GM11168 (cell line): ENCODE measurements around the gene TAF11.
"Not testable (repeated sequence)": the region's sequence is repeated elsewhere in the genome, so short reads cannot be mapped to it uniquely, and the experiment has no call there.

Experiments
- in situ Hi-C: fragments of 300-500 bp; cut with MboI; formaldehyde crosslinking; loops from one replicate; pipeline ENCODE4 v1.12.0; 2022; ENCODE audit warnings: low sequenced_read_pairs; ENCODE audit not compliant: unreplicated experiment

TAF11 gene, protein sequence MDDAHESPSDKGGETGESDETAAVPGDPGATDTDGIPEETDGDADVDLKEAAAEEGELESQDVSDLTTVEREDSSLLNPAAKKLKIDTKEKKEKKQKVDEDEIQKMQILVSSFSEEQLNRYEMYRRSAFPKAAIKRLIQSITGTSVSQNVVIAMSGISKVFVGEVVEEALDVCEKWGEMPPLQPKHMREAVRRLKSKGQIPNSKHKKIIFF

DNA sequence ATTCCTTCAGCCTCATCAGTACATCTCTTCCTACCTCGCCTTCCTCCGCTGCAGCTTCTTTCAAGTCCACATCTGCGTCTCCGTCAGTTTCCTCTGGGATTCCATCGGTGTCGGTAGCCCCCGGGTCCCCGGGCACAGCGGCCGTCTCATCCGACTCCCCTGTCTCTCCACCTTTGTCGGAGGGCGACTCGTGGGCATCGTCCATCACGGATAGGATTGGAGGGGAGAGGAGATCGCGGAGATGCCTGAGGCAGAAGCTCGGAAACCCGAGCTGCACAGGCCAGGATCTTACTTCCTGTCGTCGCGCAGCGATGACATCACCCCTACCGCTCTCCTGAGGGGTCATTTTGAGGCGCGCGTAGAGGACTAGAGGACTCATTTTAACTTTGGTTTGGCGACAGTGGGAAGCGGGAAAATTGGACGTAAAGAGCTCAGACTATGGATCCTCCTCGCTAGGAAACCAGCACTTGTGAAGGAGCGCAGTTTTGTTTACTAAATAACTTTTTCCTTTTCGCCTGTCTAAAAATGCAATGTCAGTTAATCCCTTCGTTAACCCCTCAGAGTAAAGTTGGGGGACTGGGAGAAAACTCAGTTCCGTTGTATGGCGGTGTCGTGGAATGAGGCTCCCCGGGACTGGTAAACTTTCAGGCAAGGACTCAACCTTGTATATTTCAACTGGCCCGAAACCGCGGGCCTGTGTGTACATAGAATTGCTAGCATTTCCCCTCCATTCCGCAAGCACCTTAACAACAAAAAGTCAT lies at the start of gene TAF11:
Gene TAF11, minus strand, starts transcription at position 290 of the 761 bp plus-strand sequence. Its CDS starts 85 bp downstream, at position 205.
- in situ Hi-C loops, result no loop called here

DNA sequence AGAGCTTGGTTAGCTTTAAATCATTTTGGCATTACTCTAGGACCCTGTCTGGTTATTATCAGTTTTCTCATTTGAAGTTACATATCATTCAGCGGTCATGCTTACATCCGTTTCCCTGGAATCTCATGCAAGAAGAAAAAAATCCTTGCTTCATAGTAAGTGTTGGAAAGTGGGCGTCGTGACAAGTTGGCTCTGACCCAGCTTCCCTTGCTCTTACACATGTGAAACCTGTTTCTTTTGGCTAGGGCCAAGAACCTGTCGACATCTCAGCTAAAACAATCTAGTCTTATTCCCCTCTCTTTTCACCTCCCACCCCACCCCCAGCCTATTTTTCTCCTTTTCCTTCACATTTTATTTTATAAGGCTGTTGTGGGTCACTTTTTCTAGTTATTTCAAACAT lies 46.7 kb upstream of the TAF11 start:
- in situ Hi-C loops, result no loop called here

GRCh38 chr6:34932202-34932601 lies 44.4 kb upstream of the TAF11 start:
- in situ Hi-C loops, result not testable (repeated sequence)

GRCh38 chr6:34930221-34930620 lies 42.4 kb upstream of the TAF11 start:
- in situ Hi-C loops, result no loop called here

- in situ Hi-C loops, result no loop called here
These were observed 41.6 kb upstream of the TAF11 start for GRCh38 chr6:34929241-34929978.

DNA sequence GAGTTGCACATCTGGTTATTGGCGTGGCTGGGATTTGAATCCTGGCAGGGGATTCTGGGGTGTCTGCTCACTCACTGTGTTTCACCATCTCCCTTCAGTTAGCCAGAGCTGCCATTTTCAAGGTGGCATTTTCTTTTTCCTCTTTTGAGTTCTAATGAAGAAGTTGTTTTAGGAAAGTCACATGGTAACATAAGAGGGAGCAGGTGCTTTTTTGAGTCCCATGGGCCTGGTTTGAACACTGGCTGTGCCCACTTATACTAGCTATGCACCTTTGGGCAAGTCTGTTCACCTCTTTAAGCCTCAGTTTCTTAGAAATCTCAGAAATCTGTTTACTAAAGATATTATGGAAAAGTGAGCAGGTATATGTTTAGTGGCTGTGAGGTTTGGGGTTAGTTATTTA lies 40.9 kb upstream of the TAF11 start:
- in situ Hi-C loops, result no loop called here

GRCh38 chr6:34928220-34928619 lies 40.4 kb upstream of the TAF11 start:
- in situ Hi-C loops, result no loop called here

DNA sequence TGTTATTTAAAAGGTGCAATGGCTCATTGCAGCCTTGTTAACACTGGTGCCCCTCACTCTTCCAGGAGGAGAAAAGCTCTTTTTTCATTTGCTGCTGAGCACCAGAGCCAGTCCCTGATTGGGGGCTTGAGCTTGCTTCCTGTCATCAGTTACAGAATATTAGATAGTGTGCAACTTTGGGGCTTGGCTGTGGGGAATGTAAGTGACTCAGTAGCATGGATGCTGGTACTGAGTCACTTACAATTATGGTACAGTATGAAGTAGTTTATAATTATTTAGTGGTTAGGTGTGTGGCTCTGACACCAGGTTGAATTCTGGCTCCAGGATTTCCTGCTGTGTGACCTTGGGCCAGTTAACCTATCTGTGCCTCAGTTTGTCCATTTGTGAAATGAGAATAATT lies 38.8 kb upstream of the TAF11 start:
- in situ Hi-C loops, result no loop called here

DNA sequence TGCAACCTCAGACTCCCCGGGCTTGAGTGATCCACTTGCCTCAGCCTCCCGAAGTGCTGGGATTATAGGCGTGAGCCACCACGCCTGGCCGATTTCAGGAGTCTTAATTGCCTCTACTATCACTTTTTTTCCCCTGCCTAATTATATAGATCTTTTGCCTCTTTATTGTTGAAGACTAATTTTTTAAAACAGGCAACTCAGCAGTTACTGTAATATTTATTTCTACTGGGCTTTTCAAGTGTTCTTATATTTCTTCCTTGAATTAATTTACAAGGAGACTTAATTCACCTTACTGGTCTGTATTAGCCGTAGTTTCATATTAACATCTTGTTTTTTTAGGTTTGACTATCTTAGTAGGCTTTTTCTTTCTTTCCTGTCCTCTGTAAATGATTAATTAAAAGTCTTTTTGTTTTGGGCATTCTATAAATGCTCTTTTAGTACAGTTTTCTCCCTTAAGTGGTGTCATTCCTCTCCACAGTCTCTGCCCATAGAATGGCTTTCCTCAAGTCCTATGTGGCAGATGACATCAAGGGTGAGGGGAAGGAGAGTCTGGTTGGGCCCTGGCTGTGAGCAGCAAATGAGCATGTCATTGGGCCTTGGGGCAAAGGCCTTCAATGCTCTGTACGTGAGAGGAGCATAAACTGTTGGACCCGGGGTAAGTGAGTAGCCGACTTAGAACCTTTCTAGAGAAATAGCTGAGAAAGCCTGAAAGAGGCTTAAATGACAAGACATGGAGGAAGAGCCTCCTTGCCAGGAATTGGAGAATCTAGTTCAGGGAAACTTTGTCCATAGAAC lies 37.2 kb upstream of the TAF11 start:
- in situ Hi-C loops, result no loop called here

DNA sequence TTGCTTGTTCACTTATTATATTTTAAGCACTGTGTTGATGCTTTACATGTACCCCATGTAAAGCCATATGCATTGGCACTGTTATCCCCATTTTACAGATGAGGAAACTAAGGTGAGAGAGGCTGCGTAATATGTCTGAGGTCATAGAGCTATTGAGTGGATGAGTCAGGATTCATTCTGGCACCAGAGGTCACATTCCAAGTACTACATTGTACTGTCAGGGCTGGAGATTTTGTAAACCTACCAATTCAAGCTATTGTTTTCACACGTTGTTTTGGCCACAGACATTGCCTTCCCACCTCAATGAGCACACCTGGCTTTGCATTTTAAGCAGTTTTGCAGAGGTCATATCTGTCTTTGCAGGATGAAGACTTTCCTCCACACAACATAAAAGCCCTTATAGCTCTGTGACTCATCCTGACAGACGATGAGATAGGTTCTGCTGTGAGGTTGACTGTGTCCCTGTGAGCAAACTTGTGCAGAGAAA lies 34.4 kb upstream of the TAF11 start:
- in situ Hi-C loops, result no loop called here

GRCh38 chr6:34920097-34920496 lies 32.3 kb upstream of the TAF11 start:
- in situ Hi-C loops, result no loop called here

- in situ Hi-C loops, result no loop called here
These were observed 31.8 kb upstream of the TAF11 start for GRCh38 chr6:34919651-34920050.

DNA sequence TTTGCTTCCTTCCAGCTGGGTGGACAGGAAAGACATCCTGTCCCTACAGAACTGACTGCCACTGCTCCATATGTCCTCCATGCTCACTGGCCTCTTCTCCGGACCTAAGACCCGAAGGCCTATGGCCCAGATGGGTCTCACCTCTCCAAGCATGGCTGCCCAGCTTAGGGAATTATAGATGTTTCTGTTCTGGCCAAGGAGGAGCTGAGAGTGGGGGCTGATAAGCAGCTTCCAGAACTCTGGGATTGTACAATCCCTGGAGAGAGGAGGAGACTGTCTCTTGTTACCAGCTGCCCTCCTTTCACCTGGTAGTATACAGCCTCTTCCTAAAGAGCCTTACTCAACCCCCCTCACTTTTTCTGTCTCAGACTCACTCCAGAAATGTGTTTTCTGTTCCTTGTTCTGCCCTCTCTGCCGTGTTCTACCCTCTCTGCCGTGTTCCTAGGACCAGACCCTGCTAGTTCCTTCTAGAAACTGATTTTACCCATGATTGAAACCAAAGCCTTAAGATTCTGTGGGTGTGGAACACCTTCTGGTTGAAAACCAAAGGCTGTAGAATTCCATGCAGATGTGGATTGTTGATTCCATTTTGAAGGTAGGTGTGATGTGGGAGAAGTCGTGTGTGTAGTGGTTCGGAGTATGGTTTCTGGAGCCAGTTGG lies 29.9 kb upstream of the TAF11 start:
- in situ Hi-C loops, result no loop called here

GRCh38 chr6:34916348-34916967 lies 28.6 kb upstream of the TAF11 start:
- in situ Hi-C loops, result no loop called here

DNA sequence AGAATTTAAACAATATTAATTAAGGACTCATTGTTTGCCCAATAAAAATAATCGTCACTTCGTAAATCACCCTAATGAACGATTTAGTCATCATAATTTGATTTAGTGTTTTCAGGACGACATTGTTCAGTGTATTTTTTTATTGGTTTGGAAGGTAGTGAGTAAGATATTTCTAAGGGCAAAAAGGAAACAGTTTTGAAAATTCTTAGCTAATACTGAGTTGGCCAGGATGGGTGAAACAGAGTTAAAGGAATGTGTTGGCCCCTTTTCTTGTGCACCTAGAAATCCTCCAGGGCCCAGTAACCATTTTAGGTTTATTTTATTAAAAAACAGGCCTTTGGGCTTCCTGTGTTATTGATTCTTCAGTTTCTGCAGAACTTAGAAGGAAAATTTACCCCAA lies 26.5 kb upstream of the TAF11 start:
- in situ Hi-C loops, result no loop called here

DNA sequence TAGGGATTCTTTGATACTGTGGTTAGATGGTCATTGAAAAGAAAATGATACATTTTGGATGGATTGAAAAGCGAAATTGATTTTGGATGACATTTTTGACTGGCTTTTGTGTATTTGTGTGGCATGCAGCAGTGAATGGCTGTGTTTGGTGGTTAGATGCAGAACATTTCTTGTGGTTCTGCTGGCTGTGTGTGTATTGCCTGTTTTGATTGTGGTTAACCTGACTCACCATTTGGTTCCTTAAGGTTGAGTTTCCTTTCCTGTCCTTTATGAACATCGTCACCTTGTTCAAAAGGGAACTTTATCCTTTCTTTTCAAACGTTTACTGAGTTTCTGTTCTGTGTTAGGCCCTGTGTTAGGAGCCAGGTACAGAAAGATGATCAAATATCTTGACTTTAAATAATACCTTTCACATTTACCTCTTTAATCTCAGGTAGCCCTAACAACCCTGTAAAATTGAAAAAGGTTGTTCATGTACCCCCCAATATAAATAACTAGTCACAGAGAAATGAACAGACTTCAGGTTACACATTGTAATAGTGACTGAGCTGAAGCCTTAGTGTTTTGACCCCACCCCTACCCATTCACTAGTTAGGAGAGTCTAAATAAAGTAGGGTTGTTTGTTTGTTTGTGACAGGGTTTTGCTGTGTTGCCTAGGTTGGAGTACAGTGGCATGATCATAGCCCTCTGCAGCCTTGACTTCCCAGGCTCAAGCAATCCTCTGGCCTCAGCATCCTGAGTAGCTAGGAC lies 25.0 kb upstream of the TAF11 start:
- in situ Hi-C loops, result no loop called here

GRCh38 chr6:34911822-34912221 lies 24.0 kb upstream of the TAF11 start:
- in situ Hi-C loops, result no loop called here

DNA sequence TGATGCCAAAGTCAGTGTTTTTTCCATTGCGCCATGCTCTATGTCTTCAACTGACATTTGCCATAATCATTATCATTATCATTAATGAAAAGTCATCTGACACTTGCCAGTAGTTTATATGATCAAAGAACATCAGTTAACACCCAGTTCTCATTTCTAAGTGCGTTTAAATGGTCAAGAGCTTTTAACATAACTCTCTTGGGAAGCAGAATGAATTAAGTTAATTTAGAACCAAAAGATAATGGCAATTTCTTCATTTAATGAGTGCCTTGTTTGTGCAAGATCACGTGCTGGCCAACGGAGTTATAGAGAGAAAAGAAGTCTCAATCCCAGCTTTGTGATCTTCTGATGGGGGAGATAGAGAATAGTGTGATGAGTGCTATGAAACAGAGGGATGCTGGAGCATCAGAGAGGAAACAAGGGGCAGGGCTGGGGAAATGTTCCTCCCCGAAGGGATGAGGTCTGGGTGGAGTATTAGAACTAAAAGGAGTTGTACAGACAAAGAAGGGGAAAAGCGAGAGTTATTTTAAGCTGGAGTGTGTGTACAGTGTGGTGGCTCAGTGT lies 21.6 kb upstream of the TAF11 start:
- in situ Hi-C loops, result no loop called here
